ENCODE measurements around the gene TEX29.

GRCh38 chr13:111284565-111284964 lies 35.9 kb upstream of the TEX29 start:
- TF ChIP-seq CTCF (IDR thresholded peaks at IDR 0.05) = no peak
- TF ChIP-seq POLR2A (IDR thresholded peaks at IDR 0.05) = no peak

All from testis (tissue), 2 donors.